Colon (tissue), 2 donors: ENCODE data around the gene RPLP2.

Experiments
- FAIRE-seq: peaks from 2 replicates; lab custom pipeline; 2012; peaks lifted over from hg19 to GRCh38; lab: Jason Lieb, UNC
- donor health status: control.
- donor health status: control.

Gene RPLP2

DNA sequence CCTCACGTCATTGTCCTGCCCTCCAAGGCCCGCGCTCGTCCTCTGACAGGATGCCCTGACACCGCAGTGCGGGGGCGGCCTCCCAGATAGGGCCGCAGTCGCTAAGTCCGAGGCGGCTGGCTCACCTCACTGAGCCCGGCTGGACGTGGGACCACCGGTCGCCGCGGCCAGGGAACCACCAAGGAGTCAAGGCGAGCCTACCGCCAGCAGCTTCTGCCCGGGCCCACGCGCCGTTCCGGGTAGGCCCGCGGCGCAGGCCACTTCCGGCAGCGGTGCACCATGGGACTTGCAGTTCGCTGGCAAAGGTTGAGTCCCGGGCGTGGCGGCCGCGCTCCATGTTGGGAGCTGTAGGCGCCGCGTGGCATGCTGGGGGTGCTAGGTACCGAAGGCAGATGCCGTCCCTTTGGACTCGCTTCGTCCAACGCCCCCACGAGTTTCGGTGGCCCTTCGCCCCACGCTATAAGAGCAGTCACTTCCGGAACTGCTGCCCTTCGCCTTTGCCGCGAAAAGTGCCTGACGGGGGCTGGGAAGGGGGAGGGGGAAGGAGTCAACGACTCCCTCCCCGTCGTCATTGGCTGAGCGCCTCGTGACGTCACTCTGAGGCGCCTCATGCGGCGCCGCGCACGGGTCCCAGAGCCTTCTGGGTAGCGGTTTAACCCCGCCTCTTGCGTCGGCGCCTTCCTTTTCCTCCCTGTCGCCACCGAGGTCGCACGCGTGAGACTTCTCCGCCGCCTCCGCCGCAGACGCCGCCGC lies at the start of gene RPLP2:
RPLP2 (plus strand) TSS at position 681 of the 753 bp plus-strand sequence. CDS start 268 bp downstream, outside the sequence.
- no peak for FAIRE-seq

DNA sequence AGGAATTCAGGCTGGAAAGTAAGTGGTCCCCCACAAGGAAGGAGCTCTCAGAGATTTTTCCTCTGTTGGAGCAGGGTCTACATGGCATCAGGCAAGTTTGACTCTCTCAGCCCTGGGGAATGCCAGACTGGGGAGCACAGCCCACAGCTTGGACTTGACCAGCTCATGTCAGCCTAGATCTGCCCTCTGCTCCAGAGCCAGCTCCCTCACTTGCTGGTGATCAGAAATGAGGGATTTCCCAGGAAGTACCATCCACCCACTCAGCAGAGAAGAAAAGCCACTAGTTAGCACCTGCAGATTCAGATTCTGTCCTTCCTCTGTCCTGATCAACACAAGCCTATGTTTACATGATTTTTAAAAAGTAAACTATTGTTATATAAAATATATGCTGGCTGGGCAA lies 49.5 kb upstream of the RPLP2 start:
- no peak for FAIRE-seq

DNA sequence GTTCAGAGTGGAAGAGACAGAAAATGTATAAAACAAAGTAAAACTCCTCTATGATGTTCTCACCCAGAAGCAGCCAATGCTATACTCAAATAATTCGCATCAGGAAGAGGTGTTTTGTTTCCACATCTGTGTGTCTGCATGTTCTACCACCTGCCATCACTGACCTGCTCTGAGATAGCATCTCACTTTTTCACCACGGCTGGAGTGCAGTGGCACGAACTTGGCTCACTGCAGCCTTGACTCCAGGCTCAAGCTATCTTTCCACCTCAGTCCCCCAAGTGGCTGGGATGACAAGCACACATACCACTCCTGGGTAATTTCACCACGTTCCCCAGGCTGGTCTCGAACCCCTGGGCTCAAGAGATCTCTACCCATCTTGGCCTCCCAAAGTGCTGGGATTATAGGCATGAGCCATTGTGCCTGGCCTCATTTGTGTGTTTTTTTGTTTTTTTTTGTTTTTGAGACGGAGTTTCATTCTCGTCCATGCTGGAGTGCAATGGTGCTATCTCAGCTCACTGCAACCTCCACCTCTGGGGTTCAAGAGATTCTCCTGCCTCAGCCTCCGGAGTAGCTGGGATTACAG lies 48.1 kb upstream of the RPLP2 start:
- no peak for FAIRE-seq

DNA sequence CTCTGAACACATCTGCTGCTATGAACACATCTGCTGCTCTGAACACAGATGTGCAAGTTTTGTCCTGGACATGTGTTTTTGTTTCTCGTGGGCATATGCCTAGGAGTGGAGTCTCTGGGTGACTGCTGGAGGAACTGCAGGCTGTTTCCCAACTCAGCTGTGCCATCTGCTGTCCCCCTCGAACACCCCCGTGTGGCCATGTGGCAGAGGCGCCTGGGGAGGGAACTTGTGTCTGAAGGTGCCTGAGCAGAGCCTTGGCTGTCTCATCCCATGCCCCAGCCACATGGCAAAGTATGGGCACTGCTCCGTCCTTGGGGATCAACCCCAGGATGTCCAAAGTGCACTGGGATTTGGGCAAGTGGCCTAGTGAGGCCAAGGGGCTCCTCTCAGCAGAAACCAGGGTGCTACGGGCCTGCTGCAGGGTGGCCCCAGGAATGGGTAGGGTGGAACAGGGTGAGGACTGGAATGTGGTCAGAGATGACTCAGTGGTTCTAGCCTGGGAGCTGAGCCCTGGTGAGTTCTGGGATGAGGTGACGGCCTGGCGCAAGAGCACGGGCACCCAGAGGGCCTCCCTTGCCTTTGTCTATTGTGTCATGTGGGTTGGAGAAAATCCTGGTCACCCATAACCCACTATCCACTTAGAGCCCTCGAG lies 47.2 kb upstream of the RPLP2 start:
- FAIRE-seq = no peak

DNA sequence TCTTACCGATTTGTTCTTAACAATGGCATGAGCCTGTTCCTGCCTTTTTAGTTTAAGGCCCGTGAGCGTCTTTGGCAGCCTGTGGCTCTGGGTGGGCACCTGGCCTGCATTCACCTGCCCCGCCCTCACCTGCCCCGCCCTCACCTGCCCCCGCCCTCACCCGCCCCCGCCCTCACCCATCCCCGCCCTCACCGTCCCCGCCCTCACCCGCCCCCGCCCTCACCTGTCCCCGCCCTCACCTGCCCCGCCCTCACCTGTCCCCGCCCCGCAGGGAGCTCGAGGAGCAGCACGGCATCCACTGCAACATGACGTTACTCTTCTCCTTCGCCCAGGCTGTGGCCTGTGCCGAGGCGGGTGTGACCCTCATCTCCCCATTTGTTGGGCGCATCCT lies 46.7 kb upstream of the RPLP2 start:
- no peak for FAIRE-seq

DNA sequence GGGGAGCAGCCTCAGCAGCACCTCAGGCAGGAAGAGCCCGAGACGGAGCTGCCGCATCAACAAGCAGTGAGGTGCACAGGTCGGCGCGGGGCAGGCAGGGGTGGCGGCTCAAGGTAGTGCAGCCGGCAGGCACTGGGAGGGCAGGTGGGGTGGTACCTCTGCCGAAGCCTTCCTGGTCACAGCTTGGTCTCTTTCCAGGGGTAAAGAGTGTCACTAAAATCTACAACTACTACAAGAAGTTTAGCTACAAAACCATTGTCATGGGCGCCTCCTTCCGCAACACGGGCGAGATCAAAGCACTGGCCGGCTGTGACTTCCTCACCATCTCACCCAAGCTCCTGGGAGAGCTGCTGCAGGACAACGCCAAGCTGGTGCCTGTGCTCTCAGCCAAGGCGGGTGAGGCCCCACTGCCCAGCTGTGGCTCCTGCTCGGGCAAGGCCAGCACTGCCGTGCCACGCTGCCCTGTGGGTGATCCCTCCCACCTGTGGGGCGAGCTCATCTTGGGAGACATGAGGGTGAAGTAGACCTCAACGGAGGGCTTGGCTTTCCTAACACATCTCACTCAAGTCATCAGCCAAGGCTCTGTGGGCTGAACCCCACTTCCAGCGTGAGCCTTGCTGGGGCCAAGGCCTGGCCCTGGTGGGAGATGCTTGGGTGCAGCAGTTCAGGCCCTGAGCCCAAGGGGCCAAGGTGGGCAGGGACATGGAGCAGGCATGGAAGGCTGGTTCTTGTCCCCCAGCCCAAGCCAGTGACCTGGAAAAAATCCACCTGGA lies 46.0 kb upstream of the RPLP2 start:
- FAIRE-seq = no peak

DNA sequence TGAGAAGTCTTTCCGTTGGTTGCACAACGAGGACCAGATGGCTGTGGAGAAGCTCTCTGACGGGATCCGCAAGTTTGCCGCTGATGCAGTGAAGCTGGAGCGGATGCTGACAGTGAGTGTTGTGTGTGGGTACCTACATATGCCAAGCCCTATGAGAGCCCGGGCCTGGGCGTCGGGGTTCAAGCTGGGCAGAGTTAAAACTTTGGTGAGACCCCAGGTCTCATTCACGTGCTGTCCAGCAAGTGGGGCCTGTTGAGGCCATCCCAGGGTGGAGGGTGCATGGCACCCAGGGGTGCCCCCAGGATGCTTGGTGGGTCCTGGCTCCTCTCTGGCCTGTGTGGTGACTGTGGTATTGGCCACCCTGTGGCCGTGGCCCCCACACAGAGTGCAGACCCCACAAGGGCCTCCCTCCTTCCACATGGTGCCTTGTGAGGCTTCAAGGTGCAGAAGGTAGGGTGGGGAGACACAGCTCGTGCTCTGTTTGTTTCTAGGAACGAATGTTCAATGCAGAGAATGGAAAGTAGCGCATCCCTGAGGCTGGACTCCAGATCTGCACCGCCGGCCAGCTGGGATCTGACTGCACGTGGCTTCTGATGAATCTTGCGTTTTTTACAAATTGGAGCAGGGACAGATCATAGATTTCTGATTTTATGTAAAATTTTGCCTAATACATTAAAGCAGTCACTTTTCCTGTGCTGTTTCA lies 45.3 kb upstream of the RPLP2 start:
- FAIRE-seq = no peak

DNA sequence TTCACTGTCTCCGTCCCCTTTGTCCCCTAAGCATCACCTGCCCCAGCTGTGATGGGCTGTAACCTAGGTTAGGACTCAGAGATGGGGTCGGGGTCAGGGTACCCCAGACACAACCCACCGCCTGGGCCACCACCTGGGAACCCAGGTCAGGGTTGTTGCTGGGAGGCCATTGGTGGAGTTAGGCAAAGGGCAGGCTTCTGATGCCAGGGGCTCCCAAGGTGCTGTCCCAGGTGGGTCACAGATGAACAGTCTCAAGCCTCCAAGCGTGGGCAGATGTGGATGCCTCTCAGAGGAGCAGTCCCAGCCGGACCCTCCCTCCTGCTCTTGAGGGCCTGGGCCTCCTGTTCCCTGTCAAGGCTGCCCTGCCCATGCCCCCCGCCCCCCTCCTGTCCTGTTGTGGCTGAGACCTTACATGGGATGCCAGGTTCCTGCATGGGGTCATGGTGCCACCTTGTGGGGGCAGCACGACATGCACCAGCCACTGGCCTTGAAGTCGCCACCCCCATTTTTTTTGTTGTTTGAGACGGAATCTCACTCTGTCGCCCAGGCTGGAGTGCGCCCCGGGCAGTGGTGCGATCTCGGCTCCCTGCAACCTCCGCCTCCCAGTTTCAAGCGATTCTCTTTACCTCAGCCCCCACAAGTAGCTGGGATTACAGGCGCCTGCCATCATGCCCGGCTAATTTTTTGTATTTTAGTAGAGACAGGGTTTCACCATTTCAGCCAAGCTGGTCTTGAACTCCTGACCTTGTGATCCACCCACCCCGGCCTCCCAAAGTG lies 44.6 kb upstream of the RPLP2 start:
- no peak for FAIRE-seq

DNA sequence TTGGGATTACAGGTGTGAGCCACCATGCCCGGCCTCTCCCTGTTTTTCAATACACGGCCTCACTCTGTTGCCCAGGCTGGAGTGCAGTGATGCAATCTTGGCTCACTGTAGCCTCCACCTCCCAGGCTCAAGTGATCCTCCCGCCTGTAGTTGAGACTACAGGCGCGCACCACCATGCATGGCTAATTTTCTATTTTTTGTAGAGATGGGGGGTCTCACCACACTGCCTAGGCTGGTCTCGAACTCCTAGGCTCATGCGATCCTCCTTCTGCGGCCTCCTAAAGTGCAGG lies 44.0 kb upstream of the RPLP2 start:
- no peak for FAIRE-seq

DNA sequence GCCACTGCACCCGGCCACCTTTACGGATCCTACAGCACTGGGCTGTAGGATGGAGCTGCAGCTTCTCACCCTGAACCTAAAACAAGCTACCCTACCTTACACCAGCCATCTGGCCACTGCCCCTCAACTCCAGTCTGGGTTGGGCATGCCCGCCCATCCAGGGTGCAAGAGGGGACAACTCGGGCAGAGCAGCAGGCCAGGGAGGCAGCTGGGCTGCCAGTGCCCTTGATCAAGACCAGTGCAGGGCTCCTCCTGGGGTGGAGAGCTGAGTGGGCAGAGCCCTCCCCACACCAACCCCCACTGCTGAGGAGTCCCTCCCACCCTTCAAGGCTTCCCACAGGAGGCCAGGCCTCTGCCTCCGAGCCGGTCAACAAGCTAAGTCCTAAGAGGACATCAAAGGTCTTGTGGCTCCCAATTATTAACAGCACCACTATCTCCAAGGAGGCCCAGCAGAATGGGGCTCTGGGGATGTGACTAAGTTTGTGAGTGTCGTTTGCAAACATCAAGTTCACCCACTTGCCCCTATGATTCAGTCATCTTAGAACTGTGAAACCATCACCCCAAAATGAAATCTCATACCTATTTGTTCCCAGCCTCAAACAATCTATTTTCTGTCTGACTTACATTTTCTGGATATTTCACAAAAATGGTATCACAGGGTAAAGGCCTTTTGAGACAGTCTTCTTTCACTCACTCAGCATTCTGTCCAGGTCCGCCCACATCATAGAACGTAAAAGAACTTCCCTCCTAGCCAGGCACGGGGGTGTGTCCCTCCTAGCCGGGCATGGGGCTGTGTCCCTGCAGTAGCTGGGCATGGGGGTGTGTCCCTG lies 43.4 kb upstream of the RPLP2 start:
- no peak for FAIRE-seq

DNA sequence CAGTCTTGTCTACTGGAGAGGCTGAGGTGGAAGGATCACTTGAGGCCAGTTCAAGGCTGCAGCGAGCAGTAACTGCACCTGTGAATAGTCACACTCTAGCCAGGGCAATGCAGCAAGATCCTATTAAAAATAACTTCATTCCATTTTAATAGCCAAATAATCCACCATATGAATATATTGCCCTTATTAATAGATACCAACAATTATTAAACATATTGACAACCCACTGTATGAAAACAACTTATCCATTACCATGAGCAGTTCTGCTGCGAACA lies 42.9 kb upstream of the RPLP2 start:
- no peak for FAIRE-seq

DNA sequence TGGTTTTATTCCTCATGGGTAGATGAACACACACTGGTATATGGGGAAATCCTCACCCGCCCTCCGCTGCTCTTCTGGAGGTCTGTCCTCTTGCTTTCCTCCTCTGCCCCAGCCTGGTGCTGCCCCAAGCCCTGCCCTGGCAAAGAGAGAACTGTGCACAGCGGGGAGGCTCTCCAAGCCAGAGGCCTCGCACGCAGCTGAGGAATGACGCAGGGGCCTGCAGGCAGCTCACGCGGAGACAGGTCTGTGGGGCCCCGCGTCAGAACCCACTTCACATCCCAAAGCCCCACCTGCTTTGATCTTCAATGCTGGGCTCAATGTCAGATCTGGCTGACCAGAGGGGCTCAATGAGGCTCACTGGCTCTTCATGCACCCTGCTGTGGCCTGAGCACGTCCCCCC lies 42.5 kb upstream of the RPLP2 start:
- no peak for FAIRE-seq

DNA sequence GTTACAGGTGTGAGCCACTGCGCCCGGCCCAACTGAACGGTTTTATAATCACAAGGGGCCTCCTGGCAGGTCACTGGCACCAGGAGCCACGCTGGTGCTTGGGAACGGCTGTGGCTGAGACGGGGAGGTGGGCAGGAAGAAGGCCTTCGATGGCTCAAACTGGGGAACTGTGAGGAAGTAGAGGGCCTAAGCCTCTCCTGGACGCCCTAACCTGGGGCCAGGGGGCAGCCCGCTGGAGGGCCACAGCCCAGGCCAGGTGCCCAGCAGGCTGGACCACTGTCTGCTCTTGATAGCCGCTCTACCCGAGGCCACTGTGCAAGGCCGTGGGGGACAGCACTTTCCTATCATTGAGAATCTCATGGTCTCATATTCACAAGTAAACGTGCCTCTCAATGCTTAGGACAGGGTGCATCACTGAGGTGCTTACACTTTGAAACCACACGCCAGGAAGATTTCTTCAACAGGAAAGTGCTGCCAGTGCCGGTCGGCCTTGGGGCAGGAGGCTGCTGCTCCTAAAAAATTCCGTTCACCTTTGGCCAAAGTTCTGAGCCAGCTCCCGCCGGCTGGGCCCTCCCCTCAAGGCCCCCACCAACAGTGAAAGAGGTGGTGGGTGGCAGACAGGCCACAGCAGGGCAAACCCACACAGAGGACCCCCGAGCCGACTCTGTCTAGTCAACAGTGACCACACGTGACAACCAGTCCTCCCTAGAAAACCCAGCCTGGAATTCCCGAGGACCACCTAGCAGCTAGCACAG lies 39.7 kb upstream of the RPLP2 start:
- FAIRE-seq = no peak

DNA sequence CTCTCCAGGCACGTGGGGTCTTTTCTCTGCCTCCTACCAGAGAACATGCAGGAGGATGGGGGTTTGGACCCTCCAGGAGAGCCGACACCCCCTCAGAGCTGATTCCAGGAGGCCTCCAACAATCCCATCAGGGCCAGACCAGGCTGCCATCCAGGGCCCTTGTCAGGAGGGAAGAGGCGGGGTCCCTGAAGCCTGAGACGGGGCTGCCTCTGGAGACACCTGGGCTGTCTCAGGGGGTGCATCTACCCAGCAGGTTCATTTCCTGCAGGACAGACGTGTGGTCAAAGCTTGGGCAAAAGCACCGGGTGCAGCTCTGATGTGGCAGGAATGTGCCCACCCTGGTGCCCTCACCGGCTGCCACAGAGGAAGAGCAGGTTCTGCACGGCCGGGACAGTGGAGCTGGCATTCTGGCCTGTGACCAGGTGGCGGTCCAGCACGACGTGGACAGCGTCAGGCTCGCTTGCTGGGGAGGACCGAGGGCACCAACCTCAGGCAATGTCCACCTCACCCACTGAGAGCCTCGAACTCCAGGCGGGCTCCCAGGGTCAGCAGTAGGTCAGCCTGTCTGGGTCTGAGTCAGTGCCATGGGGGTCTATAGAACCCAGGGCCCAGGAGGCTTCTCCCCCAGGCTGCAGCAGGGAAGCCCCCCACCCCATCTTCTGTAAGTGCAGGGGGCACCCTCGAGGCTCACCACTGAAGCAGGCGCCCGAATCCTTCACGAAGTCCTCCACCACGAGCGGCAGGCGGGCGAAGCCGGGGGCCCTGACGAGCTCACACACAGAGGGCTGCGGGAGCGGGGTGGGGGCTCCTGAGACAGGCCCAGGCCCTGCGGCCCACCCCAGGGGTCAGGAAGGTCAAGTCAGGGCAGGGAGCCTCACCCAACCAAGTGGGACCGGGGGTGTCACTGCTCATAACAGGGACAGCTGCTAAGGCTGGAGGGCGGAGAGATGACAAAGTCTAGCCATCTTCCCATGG lies 38.8 kb upstream of the RPLP2 start:
- no peak for FAIRE-seq

DNA sequence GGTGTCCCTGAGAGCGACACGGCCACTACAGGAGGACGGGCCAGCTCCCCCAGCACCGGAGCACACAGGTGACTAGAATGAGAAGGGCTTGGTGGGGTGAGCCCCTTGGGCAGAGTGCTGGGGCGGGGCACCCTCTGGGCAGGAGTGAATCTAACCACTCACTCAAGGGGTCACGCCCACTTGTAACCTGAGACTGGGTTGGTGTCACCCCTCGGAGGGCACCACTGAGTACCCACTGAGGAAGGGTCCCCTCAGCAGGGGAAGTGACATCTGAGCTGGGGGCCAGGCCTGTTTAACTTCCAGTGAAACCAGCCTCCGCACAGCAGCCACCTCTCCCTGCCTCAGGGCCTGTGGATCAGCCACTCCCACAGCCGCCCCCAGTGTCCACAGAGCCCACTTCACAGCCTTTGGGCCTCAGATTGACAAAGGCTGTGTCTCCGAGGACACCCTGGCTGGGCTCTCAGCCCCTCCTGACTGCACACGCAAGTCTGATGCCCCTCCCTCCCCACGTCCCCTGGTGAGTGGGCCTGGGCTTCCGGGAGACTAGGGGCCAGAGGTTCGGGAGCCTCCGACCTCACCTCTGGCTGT lies 38.1 kb upstream of the RPLP2 start:
- FAIRE-seq = no peak

DNA sequence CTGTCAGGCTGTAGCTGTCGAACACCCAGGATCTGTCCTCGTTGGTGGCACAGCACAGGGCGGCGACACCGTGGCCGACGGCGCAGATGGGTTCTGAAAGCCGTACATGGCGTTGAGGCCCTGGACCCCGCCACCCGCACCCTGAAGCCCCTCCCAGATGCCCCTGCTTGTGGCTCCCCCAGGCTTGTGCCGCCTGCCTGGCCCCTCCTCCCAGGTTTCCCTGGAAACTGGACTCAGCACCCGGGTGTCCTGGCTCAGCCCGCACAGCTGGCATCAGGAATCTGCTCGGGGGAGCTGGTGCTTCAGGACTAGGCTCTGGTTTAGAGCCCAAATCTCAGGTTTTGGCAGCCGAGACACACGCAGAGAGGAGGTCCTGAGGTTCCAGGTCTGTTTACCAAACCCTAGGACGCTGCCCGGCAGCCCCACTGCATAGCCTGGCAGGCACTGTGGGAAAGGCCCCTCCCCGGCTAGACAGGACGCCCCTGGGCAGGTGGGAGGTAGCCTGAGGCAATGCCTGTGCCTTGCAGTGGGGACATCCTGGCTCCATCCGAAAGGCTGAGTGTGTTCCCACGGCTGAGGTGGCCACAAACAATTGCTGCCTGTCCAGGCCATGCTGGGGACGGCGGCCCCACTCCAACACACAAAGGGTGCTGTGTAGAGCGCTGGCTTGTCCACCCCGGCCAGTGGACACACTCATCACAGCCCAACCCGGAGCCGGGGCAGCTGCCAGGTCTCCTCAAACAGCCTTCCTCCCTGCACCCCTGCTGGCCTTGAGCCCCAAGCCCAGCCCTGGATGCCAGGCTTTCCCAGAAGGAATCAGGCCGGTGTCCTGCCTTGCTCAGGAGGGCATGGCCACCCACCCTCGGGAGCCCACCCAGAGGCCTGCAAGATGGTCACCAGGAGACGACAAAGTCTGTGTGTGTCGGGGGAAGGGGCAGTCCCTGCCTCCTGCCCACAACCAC lies 37.1 kb upstream of the RPLP2 start:
- FAIRE-seq = no peak

DNA sequence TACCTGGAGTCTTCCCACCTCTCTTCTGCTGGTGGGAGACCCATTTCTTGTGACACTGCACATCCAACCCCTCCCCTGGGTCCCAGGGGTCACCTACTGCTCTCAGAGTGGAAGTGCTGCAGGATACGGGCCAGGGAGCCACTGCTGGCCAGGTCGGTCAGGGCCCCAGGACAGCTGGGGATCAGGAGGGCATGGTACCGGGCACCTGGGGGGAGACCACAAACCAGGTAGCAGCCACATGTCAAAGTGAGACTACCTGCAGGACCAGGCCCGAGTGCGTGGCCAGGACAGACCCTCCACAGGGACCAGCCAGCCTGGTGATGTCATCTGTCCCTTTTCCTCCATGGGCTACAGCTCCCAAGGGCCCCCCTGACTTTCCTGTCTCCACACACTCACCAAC lies 36.3 kb upstream of the RPLP2 start:
- no peak for FAIRE-seq
